Measurements from ENCODE around the gene APOO.

Gene APOO

GRCh38 chrX:23822397-23822796 lies 85.3 kb downstream of the APOO start:
- Mint-ChIP-seq H3K4me1 (no peaks in the 10 kb centered on the region), H3K36me3 (ENCODE audit: insufficient read depth) (no peaks in the 10 kb centered on the region), H3K4me3 (no peak overlapping the region), H3K27me3 (no peaks in the 10 kb centered on the region), H3K9me3 (no peaks in the 10 kb centered on the region), H3K27ac (ENCODE audit: low read depth) (no peak overlapping the region)
- no peak for DNase-seq (ENCODE audit: low spot score in 2 of 2)
- no peak for ATAC-seq (replicated peaks; ENCODE audit: extremely low read depth, poor library complexity, severe bottlenecking)

- DNase-seq (ENCODE audit: low spot score in 2 of 2) (no peak), ATAC-seq (replicated peaks; ENCODE audit: extremely low read depth, poor library complexity, severe bottlenecking) (no peak)
- Mint-ChIP-seq H3K27ac (ENCODE audit: low read depth) (no peak overlapping the region), H3K27me3 (no peaks in the 10 kb centered on the region), H3K9me3 (no peaks in the 10 kb centered on the region), H3K36me3 (ENCODE audit: insufficient read depth) (no peaks in the 10 kb centered on the region), H3K4me1 (no peaks in the 10 kb centered on the region), H3K4me3 (no peak overlapping the region)
Measured at GRCh38 chrX:23821847-23822246, 85.9 kb downstream of the APOO start.

- Mint-ChIP-seq H3K4me3 (no peak overlapping the region), H3K27ac (ENCODE audit: low read depth) (no peak overlapping the region), H3K4me1 (no peaks in the 10 kb centered on the region), H3K27me3 (no peaks in the 10 kb centered on the region), H3K9me3 (no peaks in the 10 kb centered on the region), H3K36me3 (ENCODE audit: insufficient read depth) (no peaks in the 10 kb centered on the region)
- DNase-seq (ENCODE audit: low spot score in 2 of 2) (no peak), ATAC-seq (replicated peaks; ENCODE audit: extremely low read depth, poor library complexity, severe bottlenecking) (no peak)
Measured at GRCh38 chrX:23820235-23820782, 87.4 kb downstream of the APOO start.

DNA sequence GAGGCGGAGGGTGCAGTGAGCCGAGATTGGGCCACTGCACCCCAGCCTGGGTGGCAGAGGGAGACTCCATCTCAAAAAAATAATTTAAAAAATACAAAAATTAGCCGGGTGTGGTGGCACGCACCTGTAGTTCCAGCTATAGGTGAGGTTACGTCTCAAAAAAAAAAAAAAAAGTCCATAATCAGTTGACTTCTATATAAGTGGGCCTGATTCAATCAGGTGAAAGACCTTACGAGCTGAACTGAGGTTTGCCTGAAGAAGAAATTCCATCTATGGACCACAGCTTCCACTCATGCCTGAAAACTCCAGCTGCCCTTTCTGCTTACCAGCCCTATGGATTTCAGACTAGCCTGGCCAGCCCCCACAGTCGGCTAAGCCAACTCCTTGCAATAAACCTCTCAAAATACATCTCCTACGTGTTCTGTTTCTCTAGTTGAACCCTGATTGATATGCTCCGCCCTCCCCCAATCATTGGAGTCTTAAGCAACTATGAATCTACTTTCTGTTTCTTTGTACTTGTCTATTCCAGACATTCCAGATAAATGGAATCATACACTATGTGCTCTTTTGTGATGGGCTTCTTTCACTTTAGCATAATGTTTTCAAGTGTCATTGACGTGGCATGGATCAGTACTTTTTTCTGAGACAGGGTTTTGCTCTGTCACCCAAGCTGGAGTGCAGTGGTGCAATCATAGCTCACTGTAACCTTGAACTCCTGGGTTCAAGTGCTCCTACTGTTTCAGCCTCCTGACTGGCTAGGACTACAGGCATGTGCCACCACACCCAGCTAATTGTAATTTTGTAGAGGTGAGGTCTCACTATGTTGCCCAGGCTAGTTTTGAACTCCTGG lies 88.1 kb downstream of the APOO start:
- no peaks in the 10 kb centered on the region for H3K9me3 Mint-ChIP-seq
- ATAC-seq (replicated peaks; ENCODE audit: extremely low read depth, poor library complexity, severe bottlenecking) (no peak), DNase-seq (ENCODE audit: low spot score in 2 of 2) (no peak)
- H3K4me1 Mint-ChIP-seq: no peaks in the 10 kb centered on the region
- H3K27me3 Mint-ChIP-seq: no peaks in the 10 kb centered on the region
- no peak overlapping the region for H3K4me3 Mint-ChIP-seq
- no peaks in the 10 kb centered on the region for H3K36me3 Mint-ChIP-seq (ENCODE audit: insufficient read depth)
- H3K27ac Mint-ChIP-seq (ENCODE audit: low read depth): no peak overlapping the region

DNA sequence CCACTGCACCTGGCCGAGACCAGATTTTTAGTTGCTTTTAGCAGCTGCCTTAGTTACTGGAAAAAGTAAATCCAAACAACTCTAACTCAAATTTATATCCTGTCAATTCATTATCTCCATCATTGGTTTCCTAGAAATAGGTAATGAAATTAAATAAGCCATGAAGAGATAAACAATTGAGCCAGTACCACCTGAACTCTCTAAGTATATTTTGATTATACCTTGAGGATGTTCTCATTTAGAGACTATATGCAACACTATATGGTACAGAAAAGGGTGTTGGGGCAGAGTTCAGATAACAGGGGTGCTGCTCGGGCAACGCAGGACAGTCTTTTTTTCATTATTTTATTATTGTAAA lies 89.8 kb downstream of the APOO start:
- no peak for ATAC-seq (replicated peaks; ENCODE audit: extremely low read depth, poor library complexity, severe bottlenecking)
- Mint-ChIP-seq H3K36me3 (ENCODE audit: insufficient read depth) (no peaks in the 10 kb centered on the region), H3K27me3 (no peaks in the 10 kb centered on the region), H3K9me3 (no peaks in the 10 kb centered on the region), H3K27ac (ENCODE audit: low read depth) (no peak overlapping the region), H3K4me1 (no peaks in the 10 kb centered on the region), H3K4me3 (no peak overlapping the region)
- no peak for DNase-seq (ENCODE audit: low spot score in 2 of 2)

GRCh38 chrX:23816179-23816578 lies 91.6 kb downstream of the APOO start:
- H3K4me1 Mint-ChIP-seq: no peaks in the 10 kb centered on the region
- no peaks in the 10 kb centered on the region for H3K9me3 Mint-ChIP-seq
- ATAC-seq (replicated peaks; ENCODE audit: extremely low read depth, poor library complexity, severe bottlenecking) (no peak), DNase-seq (ENCODE audit: low spot score in 2 of 2) (no peak)
- no peaks in the 10 kb centered on the region for H3K27me3 Mint-ChIP-seq
- H3K4me3 Mint-ChIP-seq: no peak overlapping the region
- H3K27ac Mint-ChIP-seq (ENCODE audit: low read depth): no peak overlapping the region
- H3K36me3 Mint-ChIP-seq (ENCODE audit: insufficient read depth): no peaks in the 10 kb centered on the region

- H3K4me3 Mint-ChIP-seq: no peak overlapping the region
- H3K4me1 Mint-ChIP-seq: no peaks in the 10 kb centered on the region
- H3K9me3 Mint-ChIP-seq: no peaks in the 10 kb centered on the region
- H3K27me3 Mint-ChIP-seq: no peaks in the 10 kb centered on the region
- H3K27ac Mint-ChIP-seq (ENCODE audit: low read depth): no peak overlapping the region
- DNase-seq (ENCODE audit: low spot score in 2 of 2): no peak
- ATAC-seq (replicated peaks; ENCODE audit: extremely low read depth, poor library complexity, severe bottlenecking): no peak
- H3K36me3 Mint-ChIP-seq (ENCODE audit: insufficient read depth): no peaks in the 10 kb centered on the region
Measured at GRCh38 chrX:23815376-23815775, 92.4 kb downstream of the APOO start.

GRCh38 chrX:23813808-23814207 lies 93.9 kb downstream of the APOO start:
- Mint-ChIP-seq H3K27me3 (no peaks in the 10 kb centered on the region), H3K4me3 (no peak overlapping the region)

GRCh38 chrX:23811656-23812055 lies 96.1 kb downstream of the APOO start:
- Mint-ChIP-seq H3K27me3 (no peaks in the 10 kb centered on the region), H3K27ac (ENCODE audit: low read depth) (no peak overlapping the region), H3K9me3 (no peaks in the 10 kb centered on the region), H3K4me3 (no peak overlapping the region), H3K4me1 (no peaks in the 10 kb centered on the region), H3K36me3 (ENCODE audit: insufficient read depth) (no peaks in the 10 kb centered on the region)
- no peak for ATAC-seq (replicated peaks; ENCODE audit: extremely low read depth, poor library complexity, severe bottlenecking)
- no peak for DNase-seq (ENCODE audit: low spot score in 2 of 2)

More at GRCh38 chrX:23813808-23814207, 93.9 kb downstream of the APOO start:
- DNase-seq (ENCODE audit: low spot score in 2 of 2): no peak
- ATAC-seq (replicated peaks; ENCODE audit: extremely low read depth, poor library complexity, severe bottlenecking): no peak
- H3K27ac Mint-ChIP-seq (ENCODE audit: low read depth): no peak overlapping the region
- H3K9me3 Mint-ChIP-seq: no peaks in the 10 kb centered on the region
- H3K36me3 Mint-ChIP-seq (ENCODE audit: insufficient read depth): no peaks in the 10 kb centered on the region
- no peaks in the 10 kb centered on the region for H3K4me1 Mint-ChIP-seq

GRCh38 chrX:23811108-23811651 lies 96.6 kb downstream of the APOO start:
- DNase-seq (ENCODE audit: low spot score in 2 of 2) (no peak), ATAC-seq (replicated peaks; ENCODE audit: extremely low read depth, poor library complexity, severe bottlenecking) (no peak)
- no peaks in the 10 kb centered on the region for H3K4me1 Mint-ChIP-seq
- H3K9me3 Mint-ChIP-seq: no peaks in the 10 kb centered on the region
- no peak overlapping the region for H3K4me3 Mint-ChIP-seq
- no peak overlapping the region for H3K27ac Mint-ChIP-seq (ENCODE audit: low read depth)
- no peaks in the 10 kb centered on the region for H3K27me3 Mint-ChIP-seq
- no peaks in the 10 kb centered on the region for H3K36me3 Mint-ChIP-seq (ENCODE audit: insufficient read depth)

- H3K9me3 Mint-ChIP-seq: no peaks in the 10 kb centered on the region
- no peaks in the 10 kb centered on the region for H3K4me1 Mint-ChIP-seq
- H3K27me3 Mint-ChIP-seq: no peaks in the 10 kb centered on the region
- H3K27ac Mint-ChIP-seq (ENCODE audit: low read depth): no peak overlapping the region
- DNase-seq (ENCODE audit: low spot score in 2 of 2) (no peak), ATAC-seq (replicated peaks; ENCODE audit: extremely low read depth, poor library complexity, severe bottlenecking) (no peak)
- peaks cover 1% of the 10 kb centered on the region for H3K36me3 Mint-ChIP-seq (ENCODE audit: insufficient read depth)
- no peak overlapping the region for H3K4me3 Mint-ChIP-seq
Measured at GRCh38 chrX:23810279-23810678, 97.5 kb downstream of the APOO start.

DNA sequence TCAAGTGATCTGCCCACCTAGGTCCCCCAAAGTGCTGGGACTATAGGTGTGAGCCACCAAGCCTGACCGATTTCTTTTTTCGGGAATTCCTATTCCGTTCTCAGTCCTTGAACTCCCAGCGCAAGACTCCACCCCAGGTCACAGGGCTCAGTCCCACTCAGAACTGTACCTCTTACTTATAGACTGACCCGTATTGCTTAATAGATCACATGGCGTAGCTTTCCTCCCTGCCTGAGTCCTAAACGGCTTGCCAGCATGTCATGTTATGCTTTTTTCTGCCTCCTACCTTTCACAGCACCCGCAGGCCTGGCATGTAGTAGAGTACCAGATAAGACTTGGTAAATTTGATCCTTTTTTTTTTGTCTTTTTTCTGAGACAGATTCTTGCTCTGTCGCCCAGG lies 102.3 kb downstream of the APOO start:
- Mint-ChIP-seq H3K27ac (ENCODE audit: low read depth) (no peak overlapping the region), H3K4me1 (no peaks in the 10 kb centered on the region), H3K27me3 (no peaks in the 10 kb centered on the region), H3K4me3 (no peak overlapping the region), H3K36me3 (ENCODE audit: insufficient read depth) (peaks cover 1% of the 10 kb centered on the region), H3K9me3 (no peaks in the 10 kb centered on the region)
- DNase-seq (ENCODE audit: low spot score in 2 of 2) (no peak), ATAC-seq (replicated peaks; ENCODE audit: extremely low read depth, poor library complexity, severe bottlenecking) (no peak)

GRCh38 chrX:23804578-23804977 lies 103.2 kb downstream of the APOO start:
- Mint-ChIP-seq H3K27ac (ENCODE audit: low read depth) (no peak overlapping the region), H3K36me3 (ENCODE audit: insufficient read depth) (peaks cover 1% of the 10 kb centered on the region), H3K4me1 (no peaks in the 10 kb centered on the region), H3K9me3 (no peaks in the 10 kb centered on the region), H3K27me3 (no peaks in the 10 kb centered on the region), H3K4me3 (no peak overlapping the region)
- DNase-seq (ENCODE audit: low spot score in 2 of 2) (no peak), ATAC-seq (replicated peaks; ENCODE audit: extremely low read depth, poor library complexity, severe bottlenecking) (no peak)

All from central memory CD8-positive, alpha-beta T cell (primary cell).